ENCODE measurements around the gene GLIPR1L2. TPM values are rescaled to one million over a fixed set of nuclear protein-coding genes. Genes with fewer than 3 reads are reported as not detected.

Gene GLIPR1L2
- total RNA-seq, 1 experiment from 2014 or later = 0.35 TPM

DNA sequence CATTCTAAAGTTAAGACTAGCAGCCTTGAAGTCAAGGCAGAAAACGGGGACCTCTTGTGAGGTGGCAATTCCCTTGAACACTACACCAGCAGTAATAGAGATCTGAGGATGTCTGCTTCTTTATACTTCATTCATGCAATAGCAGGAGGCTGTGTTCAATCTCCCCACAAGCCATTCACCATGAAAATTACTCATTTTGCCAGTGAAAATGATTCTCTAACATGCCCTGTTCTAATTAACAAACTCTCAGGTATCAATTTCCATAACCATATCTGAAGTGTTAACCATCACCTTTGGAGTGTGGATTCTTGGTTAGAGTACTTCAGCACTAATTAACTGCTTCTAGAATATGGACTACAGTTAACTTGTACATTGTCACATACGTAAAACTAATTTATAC, 86.2 kb downstream of the GLIPR1L2 start:
- H3K79me1 ChIP-seq (ENCODE audit: insufficient read depth, low read depth, low read length, poor library complexity, severe bottlenecking) = no peaks in the 10 kb centered on the region
- no peaks in the 10 kb centered on the region for H3K23me2 ChIP-seq (ENCODE audit: insufficient read length, low read depth, low read length, poor library complexity, severe bottlenecking)
- H3K79me2 ChIP-seq (ENCODE audit: insufficient read depth, low read length) = no peaks in the 10 kb centered on the region
- no peak for DNase-seq
- Mint-ChIP-seq H3K4me3 (no peak overlapping the region), H3K9me3 (no peaks in the 10 kb centered on the region), H3K4me1 (peaks cover 5 to 12% of the 10 kb centered on the region in 2 experiments), H3K27me3 (ENCODE audit: low read depth) (no peaks in the 10 kb centered on the region), H3K36me3 (ENCODE audit: insufficient read depth in 1 of 3, low read depth in 3 of 3) (no peaks in the 10 kb centered on the region), H3K27ac (no peak overlapping the region)
- H3T11ph ChIP-seq (ENCODE audit: low read length) = no peak overlapping the region
- no peak overlapping the region for H4K91ac ChIP-seq (ENCODE audit: insufficient read length, low read depth, low read length)
- H3K27me3 ChIP-seq (ENCODE audit: insufficient read depth, low read length) = no peaks in the 10 kb centered on the region
- no CpG with 5 or more reads among the region's 2 CpGs for WGBS (ENCODE audit: extremely low coverage, insufficient read length, low lambda C conversion rate)
- H3K23ac ChIP-seq (ENCODE audit: insufficient read length, low read depth, low read length) = no peak overlapping the region
- no peak overlapping the region for H3K27ac ChIP-seq (ENCODE audit: insufficient read length, low read depth, low read length)
- no peak for TF ChIP-seq CTCF (conservative IDR thresholded peaks at IDR 0.05)
- no peak overlapping the region for H3K9ac ChIP-seq (ENCODE audit: extremely low read depth, insufficient read length, low read length)
- peaks cover 3% of the 10 kb centered on the region; the same call in 1 of the 2 replicates for H3K4me1 ChIP-seq (ENCODE audit: insufficient read depth, low read length)
- H2BK120ac ChIP-seq (ENCODE audit: low read depth, low read length, poor library complexity, severe bottlenecking) = no peak overlapping the region
- H3K14ac ChIP-seq (ENCODE audit: insufficient read depth, low read length) = no peak overlapping the region
- no peak overlapping the region for H3K56ac ChIP-seq (ENCODE audit: insufficient read length, low read depth, low read length)
- H2AK5ac ChIP-seq (ENCODE audit: insufficient read length, low read length) = no peak overlapping the region
- no peak overlapping the region for H2BK15ac ChIP-seq (ENCODE audit: low read depth, low read length)
- no peaks in the 10 kb centered on the region for H4K20me1 ChIP-seq (ENCODE audit: control insufficient read depth, insufficient read depth, insufficient read length)
- no peak overlapping the region for H2BK5ac ChIP-seq (ENCODE audit: insufficient read length, low read length)
- H3K4ac ChIP-seq (ENCODE audit: low read depth, low read length) = no peak overlapping the region
- no peak overlapping the region for H2BK12ac ChIP-seq (ENCODE audit: insufficient read length, low read depth, low read length)
- H2AFZ ChIP-seq (ENCODE audit: low read length) = no peak overlapping the region
- H4K5ac ChIP-seq (ENCODE audit: insufficient read length, low read depth, low read length) = no peak overlapping the region
- no peak overlapping the region for H2BK20ac ChIP-seq (ENCODE audit: low read depth, low read length, poor library complexity, severe bottlenecking)
- H3K4me2 ChIP-seq (ENCODE audit: insufficient read depth, insufficient read length, low read length) = no peak overlapping the region
- H3K18ac ChIP-seq (ENCODE audit: insufficient read length, low read depth, low read length) = no peak overlapping the region
- no peak overlapping the region for H4K8ac ChIP-seq (replicated peaks; ENCODE audit: insufficient read length, low read depth, low read length)
- H3K9me3 ChIP-seq (ENCODE audit: control insufficient read depth, low read depth, low read length) = no peaks in the 10 kb centered on the region

All from H9 (cell line).